ENCODE results near the gene PCDH19.

The PCDH19 gene

DNA sequence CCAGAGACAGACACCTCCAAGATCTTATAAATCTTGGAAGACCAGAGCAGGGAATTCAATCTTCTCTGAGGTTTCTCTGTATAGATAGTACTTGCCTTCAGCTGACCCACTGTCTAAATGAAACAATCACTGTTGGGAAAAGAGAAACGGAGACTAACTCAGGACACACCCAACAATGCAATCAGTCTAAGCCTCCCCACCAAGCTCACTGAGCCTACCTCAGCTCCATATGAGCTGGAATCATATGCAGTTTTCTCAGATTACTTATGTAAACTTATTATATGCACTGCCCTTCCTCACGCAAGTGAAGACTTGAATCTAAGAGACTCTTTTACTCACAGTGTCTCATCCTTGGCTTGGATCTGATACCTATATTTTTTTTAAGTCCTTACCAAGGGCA is 110.5 kb downstream of the PCDH19 start:
- DNase-seq (ENCODE audit: low spot score): no peak
- FAIRE-seq: no peak

DNA sequence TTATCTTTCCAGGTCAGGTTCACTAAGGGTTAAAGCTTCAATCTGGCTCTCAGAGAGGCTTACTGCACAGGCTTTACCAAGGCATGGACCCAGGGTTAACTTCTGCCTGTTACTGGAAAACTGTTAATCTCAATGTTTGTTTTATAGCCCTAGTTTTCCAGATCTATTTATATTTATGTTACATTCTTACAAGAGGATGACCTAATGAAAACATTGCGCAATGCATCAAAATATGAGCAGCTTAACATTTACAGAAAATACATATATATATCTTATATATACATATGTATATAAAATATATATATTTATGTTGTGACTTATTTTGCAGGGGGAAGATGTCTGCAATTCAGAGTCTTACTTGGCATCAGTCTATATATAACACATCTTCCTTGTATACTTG is 112.3 kb downstream of the PCDH19 start:
- FAIRE-seq (no peak), DNase-seq (ENCODE audit: low spot score) (no peak)

DNA sequence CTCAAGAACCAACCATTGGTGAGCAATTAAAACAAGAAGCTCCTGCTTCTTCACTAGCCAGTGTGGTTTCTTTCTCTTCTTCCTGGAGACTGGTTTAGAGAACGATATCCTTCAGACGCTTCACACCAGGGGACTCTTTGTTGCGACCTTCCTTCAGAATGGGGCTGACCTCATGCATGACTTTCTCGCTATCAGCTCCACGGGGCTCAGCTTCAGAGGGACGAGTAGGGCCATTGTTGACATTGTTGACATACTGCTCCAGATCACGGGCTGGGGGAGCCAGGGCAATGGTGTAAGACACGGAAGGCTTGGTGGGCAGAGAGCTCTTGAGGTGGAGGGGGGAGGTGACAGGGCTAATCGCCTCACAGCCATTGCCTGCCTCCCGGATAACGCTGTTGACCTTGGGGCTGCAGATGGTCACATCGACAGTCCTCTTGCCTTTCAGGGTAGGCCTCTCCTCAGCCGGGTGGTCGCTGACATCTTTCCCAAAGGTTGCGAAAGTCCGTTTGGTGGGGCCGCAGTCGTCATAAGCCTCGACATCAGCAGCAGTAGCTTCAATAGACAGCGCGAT is 113.8 kb downstream of the PCDH19 start:
- FAIRE-seq: no peak

DNA sequence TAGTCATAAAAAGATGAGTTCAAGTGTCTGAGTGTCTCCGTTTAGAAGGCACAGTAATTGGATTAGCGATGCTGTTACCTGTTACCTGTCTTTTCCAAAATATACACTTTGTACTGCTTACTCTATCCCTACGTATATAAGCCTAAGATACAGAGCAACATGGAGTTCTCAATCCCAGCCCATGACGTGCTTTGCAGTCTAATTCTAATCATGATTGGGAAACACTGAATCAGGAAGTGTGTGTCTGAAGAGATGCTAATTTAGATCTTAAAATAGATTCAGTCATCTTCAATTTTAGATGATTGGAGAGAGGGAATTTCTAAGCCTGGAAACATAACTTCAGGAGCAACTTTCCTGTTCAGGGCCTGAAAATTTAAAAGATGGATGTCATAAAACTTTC is 115.1 kb downstream of the PCDH19 start:
- no peak for DNase-seq (ENCODE audit: low spot score)
- FAIRE-seq: no peak

More for the DNA sequence above, 113.8 kb downstream of the PCDH19 start:
- no peak for DNase-seq (ENCODE audit: low spot score)

DNA sequence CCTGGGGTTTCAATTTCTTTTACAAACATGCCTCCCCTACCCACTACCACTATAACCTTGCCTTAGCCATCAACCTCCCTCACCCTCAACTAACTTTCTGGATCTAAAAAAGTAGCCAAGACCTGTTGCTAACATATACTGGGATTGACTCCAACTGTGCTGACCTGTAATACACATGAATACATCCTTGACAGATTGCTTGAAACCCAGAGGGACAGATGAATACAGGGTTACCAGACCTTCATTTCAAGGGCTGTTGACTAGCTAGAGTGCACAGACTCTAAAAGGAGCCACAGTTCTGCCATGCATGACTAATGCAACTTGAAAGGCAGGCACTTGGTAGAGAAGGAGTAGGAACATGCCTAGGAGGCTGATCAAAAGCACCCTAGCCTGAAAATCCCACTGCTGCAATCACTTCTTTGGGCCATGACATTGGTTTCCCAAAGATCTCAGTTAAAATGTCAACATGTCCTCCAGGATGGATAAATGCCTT is 121.0 kb downstream of the PCDH19 start:
- FAIRE-seq (no peak), DNase-seq (ENCODE audit: low spot score) (no peak)

DNA sequence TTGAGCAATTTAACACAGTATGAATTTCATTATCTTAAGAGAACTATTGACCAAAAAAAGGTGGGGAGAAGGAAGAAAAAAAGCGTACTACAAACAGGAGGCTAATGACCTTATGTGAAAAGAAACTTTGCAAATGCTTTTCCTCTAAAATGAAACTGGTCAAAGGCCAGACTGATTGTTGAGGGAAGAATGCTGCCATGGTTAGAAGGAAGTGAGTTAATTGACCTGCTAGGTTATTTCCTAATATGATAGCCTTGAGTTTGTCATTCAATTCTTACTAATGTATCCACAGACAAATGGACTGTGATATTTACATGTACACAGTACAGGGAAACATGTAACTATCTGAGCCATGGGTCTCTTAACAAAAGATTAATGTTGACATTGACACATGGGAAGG is 132.8 kb downstream of the PCDH19 start:
- FAIRE-seq (no peak), DNase-seq (ENCODE audit: low spot score) (no peak)

DNA sequence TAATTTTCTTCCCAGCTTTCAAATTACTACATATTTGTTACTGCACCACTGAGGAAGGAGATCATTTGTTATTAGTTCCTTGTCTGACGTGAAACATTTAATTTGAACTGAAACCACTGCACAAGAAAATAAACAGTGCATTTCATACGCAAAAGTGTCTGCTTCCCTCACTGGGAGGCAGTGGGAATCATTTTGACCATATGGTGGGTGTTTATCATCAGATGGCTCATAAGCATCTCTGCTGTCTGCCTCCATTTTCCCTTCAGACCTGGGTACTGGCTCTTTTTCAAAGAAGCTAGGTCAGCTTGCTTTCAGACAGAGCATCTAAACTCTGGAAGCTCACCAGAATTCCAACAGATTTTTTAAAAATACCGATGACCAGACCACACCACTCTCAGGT is 135.2 kb downstream of the PCDH19 start:
- DNase-seq (ENCODE audit: low spot score) (no peak), FAIRE-seq (no peak)

DNA sequence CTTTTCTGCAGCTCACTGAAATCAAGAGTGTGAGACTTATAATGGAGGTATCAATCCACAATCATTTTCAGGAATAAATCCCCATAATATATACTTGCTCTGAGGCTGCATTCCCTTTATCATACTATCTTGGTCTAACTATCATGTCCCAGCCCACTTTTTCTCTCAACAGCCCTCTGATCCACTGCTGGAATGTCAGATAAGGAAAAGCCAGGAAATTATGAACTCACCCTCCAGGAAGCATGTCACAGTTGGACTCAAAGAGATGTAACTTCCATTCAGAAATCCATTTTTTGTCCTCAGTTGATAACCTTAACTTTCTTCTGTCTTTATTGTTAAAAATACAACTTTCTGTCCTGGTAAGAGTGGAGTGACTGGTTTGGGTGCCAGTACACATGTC is 144.9 kb downstream of the PCDH19 start:
- no peak for DNase-seq (ENCODE audit: low spot score)
- FAIRE-seq: no peak

DNA sequence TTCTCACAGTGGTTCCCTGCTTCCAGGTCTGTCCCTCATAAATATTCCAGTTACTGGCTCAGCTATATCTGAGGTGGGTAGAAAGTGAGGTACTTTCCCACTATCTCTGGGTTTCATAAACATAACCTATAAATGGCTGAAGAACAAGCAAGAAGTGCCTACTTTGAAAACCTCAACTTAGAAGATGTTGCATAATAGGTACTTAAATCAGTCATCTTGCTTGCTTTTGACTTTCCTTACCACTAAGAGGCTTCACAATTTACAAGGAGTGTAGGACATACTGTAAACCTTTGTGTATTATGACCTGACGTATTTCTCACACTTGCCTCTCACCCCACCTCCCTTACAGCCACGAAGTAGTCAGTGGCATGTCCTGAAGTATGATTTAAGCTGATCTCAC is 145.9 kb downstream of the PCDH19 start:
- DNase-seq (ENCODE audit: low spot score): no peak
- no peak for FAIRE-seq

DNA sequence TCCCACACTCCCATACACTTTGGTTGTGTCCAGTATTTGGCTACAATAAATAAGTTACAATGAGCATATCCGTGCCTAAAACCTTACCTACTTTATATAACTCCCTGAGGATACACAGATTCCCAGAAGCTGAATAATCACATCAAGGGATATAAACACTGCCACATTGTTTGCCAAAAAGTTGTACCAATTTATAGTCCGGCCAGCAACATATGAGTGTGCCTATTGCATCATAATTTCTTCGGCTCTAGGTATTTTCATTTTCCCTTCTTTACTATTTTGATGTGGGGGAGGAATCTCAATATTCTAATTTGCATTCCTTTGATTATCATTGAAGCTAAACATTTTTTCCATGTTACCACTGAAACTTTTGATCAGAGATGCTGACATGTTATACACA is 146.4 kb downstream of the PCDH19 start:
- DNase-seq (ENCODE audit: low spot score) (no peak), FAIRE-seq (no peak)

DNA sequence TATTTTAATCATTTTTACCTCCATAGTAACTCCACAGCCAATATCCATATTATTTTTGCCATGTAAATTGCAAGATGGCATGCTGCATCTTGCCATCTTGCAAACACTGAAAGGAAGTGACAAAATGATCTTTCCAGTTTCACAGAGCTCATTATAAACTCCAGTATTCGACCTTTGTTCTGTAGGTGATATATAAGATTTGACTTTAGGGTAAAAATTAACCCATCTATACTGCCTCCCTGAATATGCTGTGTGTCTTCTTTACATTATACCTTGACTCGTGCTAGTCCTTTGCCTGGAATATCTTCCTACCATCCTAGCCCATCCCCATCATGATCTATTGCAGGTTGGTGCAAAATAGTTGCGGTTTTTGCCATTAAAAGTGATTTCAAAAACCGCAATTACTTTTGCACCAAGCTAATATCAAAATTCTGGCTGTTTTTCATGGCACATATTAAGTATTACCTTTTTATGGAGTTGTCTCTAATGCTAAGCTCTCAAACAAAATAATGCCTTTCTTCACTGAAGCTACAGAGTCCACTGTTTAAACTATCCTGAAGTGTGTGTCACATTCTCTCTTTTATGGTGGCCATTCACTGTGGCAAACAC is 161.1 kb downstream of the PCDH19 start:
- no peak for DNase-seq (ENCODE audit: low spot score)
- no peak for FAIRE-seq

DNA sequence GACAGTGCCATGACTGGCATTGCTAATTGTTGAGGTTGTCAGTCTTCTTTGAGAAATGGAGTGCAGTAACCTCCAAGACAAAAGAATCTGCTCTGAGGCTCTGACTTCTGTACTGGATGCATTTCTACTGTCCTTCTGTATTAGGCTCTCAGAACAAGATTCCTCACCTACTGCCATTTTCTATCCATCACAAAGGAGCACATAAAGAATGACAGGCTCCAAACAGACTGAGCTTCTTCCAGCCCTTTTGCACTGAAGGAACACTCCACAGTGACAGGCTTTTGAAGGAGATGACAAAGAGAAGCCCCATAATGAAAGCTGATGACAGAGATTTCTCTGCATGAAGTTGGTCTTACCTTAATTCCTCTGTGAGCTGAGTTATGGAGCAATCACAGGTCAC is 162.2 kb downstream of the PCDH19 start:
- no peak for FAIRE-seq
- DNase-seq (ENCODE audit: low spot score): no peak

DNA sequence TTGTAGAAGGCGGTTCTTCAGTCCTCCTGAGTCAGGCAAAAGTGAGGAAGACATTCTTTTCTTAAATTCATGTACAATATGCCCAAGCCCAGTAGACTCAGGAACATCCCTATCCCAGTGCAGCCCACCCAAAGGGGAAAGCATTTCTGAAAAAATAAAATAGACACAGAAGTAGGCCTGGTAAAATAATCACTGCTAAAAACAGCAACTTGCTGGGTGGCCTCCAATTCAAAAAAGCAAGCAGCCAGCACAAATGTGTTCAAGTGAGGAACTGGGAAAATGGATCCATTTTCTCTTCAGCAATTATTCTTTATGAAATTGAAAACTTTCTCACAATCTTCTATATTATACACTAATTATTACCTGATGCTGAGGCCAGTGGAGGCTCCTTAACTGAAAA is 165.4 kb downstream of the PCDH19 start:
- DNase-seq (ENCODE audit: low spot score): no peak
- FAIRE-seq: no peak
